Measurements from ENCODE around the gene SDK1. TPM values are rescaled to one million over a fixed set of nuclear protein-coding genes. Genes with fewer than 3 reads are reported as not detected.
"Not testable (repeated sequence)": the region's sequence is repeated elsewhere in the genome, so short reads cannot be mapped to it uniquely, and the experiment has no call there.

Gene SDK1
- total RNA-seq, 4 donors from 2014 or later = 1.3 to 5.0 (median 2.0) TPM

GRCh38 chr7:3928727-3929515 is 627.9 kb downstream of the SDK1 start:
- Histone ChIP-seq H3K4me1 (peaks cover 0 to 3% of the 10 kb centered on the region in 2 donors), H3K36me3 (no peaks in the 10 kb centered on the region), H3K9me3 (no peaks in the 10 kb centered on the region), H3K27ac (no peak overlapping the region), H3K4me3 (replicated peaks in 1 of 3) (no peak overlapping the region), H3K27me3 (no peaks in the 10 kb centered on the region)
- TF ChIP-seq POLR2A (IDR thresholded peaks at IDR 0.05) (no peak), CTCF (IDR thresholded peaks at IDR 0.05) (no peak)
- intact Hi-C loops (cut with DNase I) = no loop called here
- WGBS, 2 donors = 89 to 92% methylated on average over 12 to 14 of the region's 14 CpGs
- DNase-seq = no peak

- no peak for DNase-seq
- peaks cover 0 to 3% of the 10 kb centered on the region in 2 donors for H3K4me1 ChIP-seq
- 66 to 70% methylated on average over 3 of the region's 3 CpGs for WGBS, 2 donors
- no peak overlapping the region for H3K27ac ChIP-seq
- intact Hi-C loops (cut with DNase I) = no loop called here
- no peaks in the 10 kb centered on the region for H3K36me3 ChIP-seq
- H3K27me3 ChIP-seq = no peaks in the 10 kb centered on the region
- TF ChIP-seq CTCF (IDR thresholded peaks at IDR 0.05) (no peak), POLR2A (IDR thresholded peaks at IDR 0.05) (no peak)
- H3K9me3 ChIP-seq = no peaks in the 10 kb centered on the region
- no peak overlapping the region for H3K4me3 ChIP-seq (replicated peaks in 1 of 3)
These were observed 630.8 kb downstream of the SDK1 start for GRCh38 chr7:3931843-3932242.

DNA sequence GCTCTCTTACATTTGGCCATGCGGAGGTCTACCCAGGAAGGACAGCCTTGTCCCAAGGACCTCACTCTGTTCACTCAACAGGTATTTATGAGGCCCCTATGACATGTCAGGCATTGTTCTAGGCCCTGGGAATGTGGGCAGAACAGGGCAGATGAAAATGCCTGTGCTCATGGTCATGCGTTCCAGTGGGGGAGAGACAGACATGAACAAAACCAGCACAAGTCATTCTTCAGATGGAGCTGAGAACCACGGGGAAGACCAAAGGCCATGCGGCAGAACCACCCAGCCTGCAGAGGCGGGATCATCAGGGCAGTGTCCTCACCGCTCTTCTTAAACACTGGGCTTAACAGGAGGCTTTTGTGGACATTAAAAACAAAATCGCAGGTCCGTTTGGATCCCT is 636.1 kb downstream of the SDK1 start:
- no peaks in the 10 kb centered on the region for H3K36me3 ChIP-seq
- H3K27me3 ChIP-seq = no peaks in the 10 kb centered on the region
- no peak for DNase-seq
- H3K9me3 ChIP-seq = no peaks in the 10 kb centered on the region
- 95 to 96% methylated on average over 8 of the region's 8 CpGs for WGBS, 2 donors
- no peak overlapping the region for H3K4me3 ChIP-seq (replicated peaks in 1 of 3)
- H3K4me1 ChIP-seq = no peaks in the 10 kb centered on the region
- TF ChIP-seq CTCF (IDR thresholded peaks at IDR 0.05) (no peak), POLR2A (IDR thresholded peaks at IDR 0.05) (no peak)
- H3K27ac ChIP-seq = no peak overlapping the region
- intact Hi-C loops (cut with DNase I) = no loop called here

- intact Hi-C loops (cut with DNase I) = no loop called here
- Histone ChIP-seq H3K27me3 (no peaks in the 10 kb centered on the region), H3K9me3 (no peaks in the 10 kb centered on the region), H3K27ac (no peak overlapping the region), H3K4me3 (replicated peaks in 1 of 3) (no peak overlapping the region), H3K36me3 (no peaks in the 10 kb centered on the region), H3K4me1 (no peaks in the 10 kb centered on the region)
- 94 to 96% methylated on average over 14 of the region's 14 CpGs for WGBS, 2 donors
- no peak for TF ChIP-seq POLR2A (IDR thresholded peaks at IDR 0.05)
- TF ChIP-seq CTCF (IDR thresholded peaks at IDR 0.05) = no peak
- DNase-seq = no peak
These were observed 636.6 kb downstream of the SDK1 start for GRCh38 chr7:3937605-3938004.

DNA sequence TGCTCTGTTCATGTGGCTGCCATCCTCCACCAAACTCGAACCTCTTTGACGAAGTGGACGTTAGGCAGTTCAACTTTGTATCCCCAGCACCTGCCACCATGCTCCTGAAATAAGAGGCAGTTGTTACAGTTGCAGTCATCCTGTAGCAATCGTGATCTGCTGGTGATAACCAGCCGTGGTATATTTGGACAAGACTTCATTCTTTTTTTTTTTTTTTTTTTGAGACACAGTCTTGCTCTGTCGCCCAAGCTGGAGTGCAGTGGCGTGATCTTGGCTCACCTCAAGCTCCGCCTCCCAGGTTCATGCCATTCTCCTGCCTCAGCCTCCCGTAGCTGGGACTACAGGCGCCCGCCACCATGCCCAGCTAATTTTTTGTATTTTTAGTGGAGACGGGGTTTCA is 640.7 kb downstream of the SDK1 start:
- H3K4me3 ChIP-seq (replicated peaks in 1 of 3); H3K9me3 ChIP-seq; H3K27me3 ChIP-seq; H3K27ac ChIP-seq; H3K4me1 ChIP-seq; intact Hi-C loops (cut with DNase I); DNase-seq; H3K36me3 ChIP-seq: not testable (repeated sequence)
- 77 to 82% methylated on average over 12 of the region's 12 CpGs for WGBS, 2 donors
